ENCODE measurements around the gene ADD1.

ADD1 gene

DNA sequence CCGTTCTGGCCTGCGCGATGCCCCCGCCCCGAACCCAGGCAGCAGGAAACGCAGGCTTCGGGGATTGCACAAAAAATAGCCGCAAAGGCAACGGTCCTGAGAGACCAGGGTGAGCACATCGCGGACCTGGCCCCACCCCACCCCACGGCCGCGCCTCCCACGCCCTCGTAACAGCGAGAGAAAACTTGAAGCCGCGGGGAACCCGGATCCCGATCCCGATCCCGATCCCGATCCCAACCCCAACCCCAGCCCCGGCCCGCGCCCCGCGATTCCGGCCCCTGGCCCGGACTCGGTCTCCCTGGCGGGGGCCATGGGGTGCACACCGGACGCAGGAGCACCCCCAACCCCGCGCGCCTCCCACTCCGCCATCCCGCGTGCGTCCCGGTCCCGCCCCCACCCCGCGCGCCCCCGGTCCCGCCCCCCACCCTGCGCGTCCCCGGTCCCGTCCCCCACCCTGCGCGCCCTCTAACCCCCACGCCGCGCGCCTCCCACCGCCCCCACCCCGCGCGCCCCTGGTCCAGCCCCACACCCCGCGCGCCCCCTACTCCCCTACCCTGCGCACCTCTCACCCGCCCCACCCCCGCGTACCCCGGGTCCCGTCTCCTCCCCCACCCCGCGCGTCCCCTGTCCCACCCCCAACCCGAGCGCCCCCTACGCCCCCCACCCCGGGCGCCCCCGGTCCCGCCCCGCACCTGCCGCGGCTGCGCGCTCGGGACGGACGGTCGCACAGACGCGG lies 90.6 kb downstream of the ADD1 start:
- TF ChIP-seq, protein P1, sequence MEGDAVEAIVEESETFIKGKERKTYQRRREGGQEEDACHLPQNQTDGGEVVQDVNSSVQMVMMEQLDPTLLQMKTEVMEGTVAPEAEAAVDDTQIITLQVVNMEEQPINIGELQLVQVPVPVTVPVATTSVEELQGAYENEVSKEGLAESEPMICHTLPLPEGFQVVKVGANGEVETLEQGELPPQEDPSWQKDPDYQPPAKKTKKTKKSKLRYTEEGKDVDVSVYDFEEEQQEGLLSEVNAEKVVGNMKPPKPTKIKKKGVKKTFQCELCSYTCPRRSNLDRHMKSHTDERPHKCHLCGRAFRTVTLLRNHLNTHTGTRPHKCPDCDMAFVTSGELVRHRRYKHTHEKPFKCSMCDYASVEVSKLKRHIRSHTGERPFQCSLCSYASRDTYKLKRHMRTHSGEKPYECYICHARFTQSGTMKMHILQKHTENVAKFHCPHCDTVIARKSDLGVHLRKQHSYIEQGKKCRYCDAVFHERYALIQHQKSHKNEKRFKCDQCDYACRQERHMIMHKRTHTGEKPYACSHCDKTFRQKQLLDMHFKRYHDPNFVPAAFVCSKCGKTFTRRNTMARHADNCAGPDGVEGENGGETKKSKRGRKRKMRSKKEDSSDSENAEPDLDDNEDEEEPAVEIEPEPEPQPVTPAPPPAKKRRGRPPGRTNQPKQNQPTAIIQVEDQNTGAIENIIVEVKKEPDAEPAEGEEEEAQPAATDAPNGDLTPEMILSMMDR (IDR thresholded peaks at IDR 0.05; ENCODE audit: insufficient read depth, low read length, poor library complexity, severe bottlenecking) = no peak
- Histone ChIP-seq H3K27me3 (replicated peaks; ENCODE audit: control insufficient read depth, insufficient read depth, low read length) (no peaks in the 10 kb centered on the region), H3K36me3 (ENCODE audit: control insufficient read depth, insufficient read depth, low read length) (peaks cover 27% of the 10 kb centered on the region), H3K4me3 (replicated peaks; ENCODE audit: low read depth, low read length) (peak overlapping the region; percentile 80)
- DNase-seq (ENCODE audit: extremely low read depth, insufficient read length) = peak; percentile 61

- H3K27me3 ChIP-seq (replicated peaks; ENCODE audit: control insufficient read depth, insufficient read depth, low read length) = no peaks in the 10 kb centered on the region
- peaks cover 29% of the 10 kb centered on the region for H3K36me3 ChIP-seq (ENCODE audit: control insufficient read depth, insufficient read depth, low read length)
- H3K4me3 ChIP-seq (replicated peaks; ENCODE audit: low read depth, low read length) = peak overlapping the region; percentile 96
- DNase-seq (ENCODE audit: extremely low read depth, insufficient read length) = peak; percentile 96
- TF ChIP-seq, protein P1 (IDR thresholded peaks at IDR 0.05; ENCODE audit: insufficient read depth, low read length, poor library complexity, severe bottlenecking) = no peak
Observed at GRCh38 chr4:2934813-2935761, 91.4 kb downstream of the ADD1 start.

- Histone ChIP-seq H3K4me3 (replicated peaks; ENCODE audit: low read depth, low read length) (peak overlapping the region; percentile 96), H3K27me3 (replicated peaks; ENCODE audit: control insufficient read depth, insufficient read depth, low read length) (no peaks in the 10 kb centered on the region), H3K36me3 (ENCODE audit: control insufficient read depth, insufficient read depth, low read length) (peaks cover 31% of the 10 kb centered on the region)
- peak; percentile 36 for DNase-seq (ENCODE audit: extremely low read depth, insufficient read length)
- TF ChIP-seq, protein P1 (IDR thresholded peaks at IDR 0.05; ENCODE audit: insufficient read depth, low read length, poor library complexity, severe bottlenecking) = no peak
Observed at GRCh38 chr4:2935762-2936743, 92.4 kb downstream of the ADD1 start.

- TF ChIP-seq, protein P1 (IDR thresholded peaks at IDR 0.05; ENCODE audit: insufficient read depth, low read length, poor library complexity, severe bottlenecking) = no peak
- peak; percentile 69 for DNase-seq (ENCODE audit: extremely low read depth, insufficient read length)
- H3K36me3 ChIP-seq (ENCODE audit: control insufficient read depth, insufficient read depth, low read length) = peaks cover 35% of the 10 kb centered on the region
- peak overlapping the region; percentile 96 for H3K4me3 ChIP-seq (replicated peaks; ENCODE audit: low read depth, low read length)
- no peaks in the 10 kb centered on the region for H3K27me3 ChIP-seq (replicated peaks; ENCODE audit: control insufficient read depth, insufficient read depth, low read length)
Observed at GRCh38 chr4:2936773-2937145, 93.1 kb downstream of the ADD1 start.

DNA sequence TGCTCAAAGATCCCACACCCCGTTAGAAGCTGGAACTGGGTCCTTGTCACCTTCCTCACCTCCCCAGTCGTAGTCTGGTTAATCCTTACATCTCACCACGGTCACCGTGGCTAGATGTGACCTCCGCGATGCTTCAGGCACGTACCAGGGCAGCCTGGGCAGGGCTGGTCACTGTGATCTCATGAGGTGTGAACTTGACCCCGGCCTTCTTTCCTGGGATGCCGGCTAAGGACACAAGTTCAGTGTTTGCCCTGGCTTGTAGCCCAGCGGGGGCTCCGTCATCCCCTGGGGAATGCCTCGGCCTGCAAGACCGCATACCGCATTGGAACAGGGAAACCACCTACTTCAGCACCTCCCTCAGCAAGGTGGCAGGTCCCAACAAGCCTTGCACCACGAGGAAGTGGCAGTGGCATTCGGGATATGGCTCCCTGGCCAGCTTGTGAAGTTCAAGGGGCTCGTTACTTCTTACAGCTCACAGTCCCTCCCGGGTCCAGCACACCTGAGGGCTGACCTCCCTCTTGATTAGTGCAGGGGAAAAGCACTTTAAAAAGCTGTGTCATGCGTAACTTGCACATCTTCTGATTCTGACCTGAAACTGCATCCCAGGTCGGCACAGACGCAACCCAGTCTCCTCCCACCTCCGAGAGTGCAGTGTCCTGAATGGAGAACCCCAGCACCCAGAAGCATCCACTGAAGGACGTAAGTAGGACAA lies 93.7 kb downstream of the ADD1 start:
- Histone ChIP-seq H3K4me3 (replicated peaks; ENCODE audit: low read depth, low read length) (peak overlapping the region; percentile 96), H3K36me3 (ENCODE audit: control insufficient read depth, insufficient read depth, low read length) (peaks cover 38% of the 10 kb centered on the region), H3K27me3 (replicated peaks; ENCODE audit: control insufficient read depth, insufficient read depth, low read length) (no peaks in the 10 kb centered on the region)
- peak; percentile 75 for DNase-seq (ENCODE audit: extremely low read depth, insufficient read length)
- TF ChIP-seq, protein P1 (IDR thresholded peaks at IDR 0.05; ENCODE audit: insufficient read depth, low read length, poor library complexity, severe bottlenecking) = no peak
